ENCODE data around the gene NIBAN1.

DNA sequence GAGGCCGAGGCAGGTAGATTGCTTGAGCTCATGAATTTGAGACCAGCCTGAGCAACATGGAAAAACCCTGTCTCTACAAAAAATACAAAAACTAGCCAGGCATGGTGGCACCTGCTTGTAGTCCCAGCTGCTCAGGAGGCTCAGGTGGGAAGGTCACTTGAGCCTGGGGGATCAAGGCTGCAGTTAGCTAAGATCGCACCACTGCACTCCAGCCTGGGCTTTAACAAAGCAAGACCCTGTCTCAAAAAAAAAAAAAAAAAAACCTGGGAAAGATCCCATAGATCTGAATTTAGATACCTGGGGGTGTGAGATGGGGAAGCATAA, 32.9 kb downstream of the NIBAN1 start:
- TF ChIP-seq CTCF (IDR thresholded peaks at IDR 0.05; ENCODE audit: low read depth, low read length) (no peak), EZH2phosphoT487 (IDR thresholded peaks at IDR 0.05; ENCODE audit: low read depth) (no peak)

Measured in OCI-LY3 (cell line).